ENCODE measurements around the gene BLMH. TPM values are rescaled to one million over a fixed set of nuclear protein-coding genes. Genes with fewer than 3 reads are reported as not detected.

Gene BLMH
- total and polyA plus RNA-seq, 2 donors (not counting 1 experiment from before 2014, with no cell fraction given): 5.9 to 25.9 TPM

- H3K4me3 Mint-ChIP-seq: peak overlapping the region; percentile 76
- Histone ChIP-seq H3K4me3 (ENCODE audit: control extremely low read depth in 1 of 5, extremely low read depth in 1 of 5, insufficient read depth in 1 of 5, low read depth in 2 of 5, low read length in 4 of 5) (no peak overlapping the region), H2AFZ (ENCODE audit: insufficient read depth, low read depth, low read length, poor library complexity, severe bottlenecking) (peak overlapping the region; percentile 54), H3K9ac (ENCODE audit: low read length) (peak overlapping the region; percentile 32), H3K27ac (ENCODE audit: low read length in 2 of 2) (no peak overlapping the region), H3K27me3 (replicated peaks in 1 of 4; ENCODE audit: control extremely low read depth in 1 of 4, control insufficient read depth in 3 of 4, insufficient read depth in 4 of 4, low read length in 3 of 4) (peaks cover 0 to 56% (median 24%) of the 10 kb centered on the region in 4 experiments), H3K9me3 (ENCODE audit: control extremely low read depth in 1 of 3, control insufficient read depth in 2 of 3, insufficient read depth in 1 of 3, low read length in 2 of 3) (peaks cover 0 to 4% (median 0%) of the 10 kb centered on the region in 3 donors), H3K4me2 (replicated peaks; ENCODE audit: low read depth, low read length, poor library complexity, severe bottlenecking) (peak overlapping the region; percentile 64), H3K79me2 (ENCODE audit: control insufficient read depth, insufficient read depth, low read length) (no peaks in the 10 kb centered on the region), H3K4me1 (ENCODE audit: control insufficient read depth in 2 of 2, insufficient read depth in 2 of 2, low read length in 2 of 2) (peaks cover 28 to 35% of the 10 kb centered on the region in 2 donors), H4K20me1 (ENCODE audit: control insufficient read depth, insufficient read depth, low read length, poor library complexity, severe bottlenecking) (no peaks in the 10 kb centered on the region), H3K36me3 (replicated peaks in 1 of 2; ENCODE audit: control extremely low read depth in 1 of 2, control insufficient read depth in 1 of 2, extremely low read depth in 1 of 2, insufficient read depth in 2 of 2, low read length in 1 of 2) (no peaks in the 10 kb centered on the region)
- CTCF ChIA-PET: interaction anchor here (0.6 to 0.8 kb wide), 2 partner anchors 110 to 428 kb away, joined by 3 to 4 read pairs; no protein-coding TSS in a partner anchor
- no peaks in the 10 kb centered on the region for H3K9me3 Mint-ChIP-seq (ENCODE audit: insufficient read depth)
- H3K27ac Mint-ChIP-seq: no peak overlapping the region
- POLR2A ChIA-PET: no interaction called here
- no peak for ATAC-seq (ENCODE audit: low read depth)
- peaks cover 29% of the 10 kb centered on the region for H3K4me1 Mint-ChIP-seq
- TF ChIP-seq CTCF (IDR thresholded peaks at IDR 0.05): no peak
- TF ChIP-seq EZH2 (IDR thresholded peaks at IDR 0.05; ENCODE audit: borderline replicate concordance, insufficient read depth, low read depth, low read length, poor library complexity, severe bottlenecking): no peak
- DNase-seq: no peak
- peaks cover 63% of the 10 kb centered on the region for H3K27me3 Mint-ChIP-seq
- intact Hi-C loops (cut with micrococcal nuclease): no loop called here
- 42% methylated on average over 10 of the region's 12 CpGs for WGBS (ENCODE audit: insufficient coverage)
These were observed 56.8 kb downstream of the BLMH start for GRCh38 chr17:30234964-30235363.

- Histone ChIP-seq H3K36me3 (replicated peaks in 1 of 2; ENCODE audit: control extremely low read depth in 1 of 2, control insufficient read depth in 1 of 2, extremely low read depth in 1 of 2, insufficient read depth in 2 of 2, low read length in 1 of 2) (no peaks in the 10 kb centered on the region), H3K4me3 (ENCODE audit: control extremely low read depth in 1 of 5, extremely low read depth in 1 of 5, insufficient read depth in 1 of 5, low read depth in 2 of 5, low read length in 4 of 5) (no peak overlapping the region), H2AFZ (ENCODE audit: insufficient read depth, low read depth, low read length, poor library complexity, severe bottlenecking) (no peak overlapping the region), H3K27ac (ENCODE audit: low read length in 2 of 2) (no peak overlapping the region), H3K4me1 (ENCODE audit: control insufficient read depth in 2 of 2, insufficient read depth in 2 of 2, low read length in 2 of 2) (peaks cover 28 to 35% of the 10 kb centered on the region in 2 donors), H3K27me3 (replicated peaks in 1 of 4; ENCODE audit: control extremely low read depth in 1 of 4, control insufficient read depth in 3 of 4, insufficient read depth in 4 of 4, low read length in 3 of 4) (peaks cover 0 to 50% (median 24%) of the 10 kb centered on the region in 4 experiments), H4K20me1 (ENCODE audit: control insufficient read depth, insufficient read depth, low read length, poor library complexity, severe bottlenecking) (no peaks in the 10 kb centered on the region), H3K4me2 (replicated peaks; ENCODE audit: low read depth, low read length, poor library complexity, severe bottlenecking) (no peak overlapping the region), H3K9ac (ENCODE audit: low read length) (no peak overlapping the region), H3K79me2 (ENCODE audit: control insufficient read depth, insufficient read depth, low read length) (no peaks in the 10 kb centered on the region), H3K9me3 (ENCODE audit: control extremely low read depth in 1 of 3, control insufficient read depth in 2 of 3, insufficient read depth in 1 of 3, low read length in 2 of 3) (peaks cover 0 to 4% (median 0%) of the 10 kb centered on the region in 3 donors)
- Mint-ChIP-seq H3K4me1 (peaks cover 30% of the 10 kb centered on the region), H3K27me3 (peaks cover 57% of the 10 kb centered on the region), H3K4me3 (peak overlapping the region; percentile 76), H3K9me3 (ENCODE audit: insufficient read depth) (no peaks in the 10 kb centered on the region), H3K27ac (no peak overlapping the region)
- intact Hi-C loops (cut with micrococcal nuclease): no loop called here
- DNase-seq (no peak), ATAC-seq (ENCODE audit: low read depth) (no peak)
- ChIA-PET CTCF (interaction anchor here (0.8 kb wide), 1 partner anchor 109 kb away, joined by 4 read pairs; no protein-coding TSS in a partner anchor), POLR2A (no interaction called here)
- TF ChIP-seq EZH2 (IDR thresholded peaks at IDR 0.05; ENCODE audit: borderline replicate concordance, insufficient read depth, low read depth, low read length, poor library complexity, severe bottlenecking) (no peak), CTCF (IDR thresholded peaks at IDR 0.05) (no peak)
- 86% methylated on average over 5 of the region's 6 CpGs for WGBS (ENCODE audit: insufficient coverage)
These were observed 57.4 kb downstream of the BLMH start for GRCh38 chr17:30234296-30234695.

All from B cell (primary cell).